SK-N-SH treated with all-trans-retinoic acid at 6 μM for 48 hours (cell line): ENCODE results near the gene AKNA.

Source experiments
- ARNTL ChIP-seq: fragments of 450-650 bp; formaldehyde crosslinking; IDR thresholded peaks from 2 replicates; pipeline ENCODE4 v1.5.0; 2020; ENCODE audit warnings: low read depth, mild to moderate bottlenecking, moderate library complexity, borderline replicate concordance
- CREB5 ChIP-seq: fragments of 250-450 bp; sonication (Bioruptor Pico); IDR thresholded peaks from 2 replicates; pipeline ENCODE4 v1.5.1; 2020; ENCODE audit warnings: low read depth, mild to moderate bottlenecking, moderate library complexity
- ESRRG ChIP-seq: fragments of 250-450 bp; sonication (Bioruptor Pico); IDR thresholded peaks from 2 replicates; pipeline ENCODE4 v1.6.1; 2021; ENCODE audit warnings: mild to moderate bottlenecking
- GLIS3 ChIP-seq: fragments of 250-450 bp; sonication (Bioruptor Pico); IDR thresholded peaks from 2 replicates; pipeline ENCODE4 v1.5.0; 2020; ENCODE audit warnings: mild to moderate bottlenecking, moderate library complexity
- ISL1 ChIP-seq: fragments of 250-450 bp; sonication (Bioruptor Pico); IDR thresholded peaks from 2 replicates; pipeline ENCODE4 v2.1.2; 2022; ENCODE audit warnings: mild to moderate bottlenecking, moderate library complexity
- OSR1 ChIP-seq: fragments of 250-450 bp; sonication (Bioruptor Pico); IDR thresholded peaks from 2 replicates; pipeline ENCODE4 v1.8.0; 2022; ENCODE audit warnings: moderate library complexity, mild to moderate bottlenecking, inconsistent platforms
- PATZ1 ChIP-seq: fragments of 250-450 bp; sonication (Bioruptor Pico); IDR thresholded peaks from 2 replicates; pipeline ENCODE4 v1.8.0; 2020; ENCODE audit warnings: mild to moderate bottlenecking, moderate library complexity, borderline replicate concordance
- POU6F1 ChIP-seq: fragments of 250-450 bp; sonication (Bioruptor Pico); IDR thresholded peaks from 2 replicates; pipeline ENCODE4 v1.8.0; 2021; ENCODE audit warnings: low read depth, mild to moderate bottlenecking, moderate library complexity, borderline replicate concordance
- ZC3H10 ChIP-seq: fragments of 250-450 bp; sonication (Bioruptor Pico); IDR thresholded peaks from 2 replicates; pipeline ENCODE4 v1.5.1; 2021; ENCODE audit warnings: mild to moderate bottlenecking, moderate library complexity
- ZFP3 ChIP-seq: fragments of 250-450 bp; sonication (Bioruptor Pico); IDR thresholded peaks from 2 replicates; pipeline ENCODE4 v1.5.0; 2020; ENCODE audit warnings: mild to moderate bottlenecking, moderate library complexity
- ZFP30 ChIP-seq: fragments of 450-650 bp; formaldehyde crosslinking; IDR thresholded peaks from 2 replicates; pipeline ENCODE4 v1.5.0; 2022; ENCODE audit warnings: mild to moderate bottlenecking, moderate library complexity
- ZNF565 ChIP-seq: fragments of 450-650 bp; formaldehyde crosslinking; conservative IDR thresholded peaks from 2 replicates; pipeline ENCODE4 v1.5.0; 2020; ENCODE audit warnings: low read depth, mild to moderate bottlenecking, moderate library complexity
- ZNF8 ChIP-seq: fragments of 450-650 bp; formaldehyde crosslinking; IDR thresholded peaks from 2 replicates; pipeline ENCODE4 v1.5.0; 2020; ENCODE audit warnings: mild to moderate bottlenecking, moderate library complexity

GRCh38 chr9:114400219-114400618, 12.4 kb upstream of the AKNA start:
- no peak for TF ChIP-seq ZNF8
- no peak for TF ChIP-seq ISL1 (CRISPR knock-in tag)
- TF ChIP-seq GLIS3 (CRISPR knock-in tag), result no peak
- TF ChIP-seq CREB5, result no peak
- no peak for TF ChIP-seq POU6F1 (CRISPR knock-in tag)
- TF ChIP-seq ZFP3 (CRISPR knock-in tag), result no peak
- TF ChIP-seq OSR1, result no peak
- TF ChIP-seq ZFP30 (CRISPR knock-in tag), result no peak
- TF ChIP-seq ZNF565 (CRISPR knock-in tag), result no peak
- no peak for TF ChIP-seq PATZ1 (CRISPR knock-in tag)
- no peak for TF ChIP-seq ESRRG
- TF ChIP-seq ARNTL (CRISPR knock-in tag), result no peak
- TF ChIP-seq ZC3H10 (CRISPR knock-in tag), result no peak
